Activated CD4-positive, CD25-positive, alpha-beta regulatory T cell (primary cell): ENCODE results near the gene TM2D1.
"Not testable (repeated sequence)": the region's sequence is repeated elsewhere in the genome, so short reads cannot be mapped to it uniquely, and the experiment has no call there.

ENCODE experiments used
- DNase-seq, 4 experiments: peaks; one replicate each; lab custom pipeline; 2025; lab: John Stamatoyannopoulos, UW

Gene TM2D1

GRCh38 chr1:61724813-61725694, at the start of gene TM2D1:
TSS of gene TM2D1 (minus strand) at chr1:61725141. CDS start at chr1:61725120, 21 bp downstream.
- DNase-seq: peak; percentile 63 to 73 (median 72)

GRCh38 chr1:61770131-61770530, 45.2 kb upstream of the TM2D1 start:
- DNase-seq: no peak

- DNase-seq: no peak
These were observed 33.0 kb upstream of the TM2D1 start for GRCh38 chr1:61757950-61758349.

- no peak for DNase-seq
These were observed 31.8 kb upstream of the TM2D1 start for GRCh38 chr1:61756773-61757172.

GRCh38 chr1:61754545-61754944, 29.6 kb upstream of the TM2D1 start:
- DNase-seq: no peak

- DNase-seq: no peak
These were observed 29.1 kb upstream of the TM2D1 start for GRCh38 chr1:61753998-61754508.

- no peak for DNase-seq
These were observed 28.0 kb upstream of the TM2D1 start for GRCh38 chr1:61752921-61753389.

- no peak for DNase-seq
These were observed 24.6 kb upstream of the TM2D1 start for GRCh38 chr1:61749574-61749973.

GRCh38 chr1:61748566-61748965, 23.6 kb upstream of the TM2D1 start:
- no peak for DNase-seq

GRCh38 chr1:61746813-61747212, 21.9 kb upstream of the TM2D1 start:
- no peak for DNase-seq

- DNase-seq: no peak
These were observed 19.0 kb upstream of the TM2D1 start for GRCh38 chr1:61743716-61744580.

- DNase-seq: no peak
These were observed 18.4 kb upstream of the TM2D1 start for GRCh38 chr1:61743431-61743705.

GRCh38 chr1:61742620-61743430, 17.9 kb upstream of the TM2D1 start:
- no peak for DNase-seq

GRCh38 chr1:61741711-61742619, 17.0 kb upstream of the TM2D1 start, which contains the start of gene PATJ:
TSS of gene PATJ (plus strand) at chr1:61742480. CDS start at chr1:61762893, 20,413 bp downstream.
- peak; percentile 22 to 55 (median 38) for DNase-seq

GRCh38 chr1:61740751-61741700, 16.1 kb upstream of the TM2D1 start:
- DNase-seq: no peak

GRCh38 chr1:61732726-61733125, 7.8 kb upstream of the TM2D1 start:
- no peak for DNase-seq

GRCh38 chr1:61730679-61731078, 5.7 kb upstream of the TM2D1 start:
- not testable (repeated sequence) for DNase-seq

- no peak for DNase-seq
These were observed 2.6 kb upstream of the TM2D1 start for GRCh38 chr1:61727544-61727943.

GRCh38 chr1:61724506-61724812, 482 bp downstream of the TM2D1 start:
- no peak for DNase-seq
